WTC11 (cell line): ENCODE results near the gene AKR1D1. TPM values are rescaled to one million over a fixed set of nuclear protein-coding genes. Genes with fewer than 3 reads are reported as not detected.

ENCODE experiments used
- ATAC-seq: fragments of 200-7000 bp; cut with Tn5 transposase; 2 replicates; pipeline ENCODE4 v1.10.0; 2021; ENCODE audit warnings: mild to moderate bottlenecking, moderate library complexity
- CTCF ChIA-PET: fragments of 300-600 bp; sonication (Branson Sonifier 250); formaldehyde crosslinking; loops from one replicate; lab custom pipeline; 2021; ENCODE audit warnings: antibody characterized with exemption; lab: Charles Lee
- POLR2A ChIA-PET: fragments of 350-600 bp; sonication (Branson Sonifier 250); formaldehyde crosslinking; loops from one replicate; lab custom pipeline; 2021; ENCODE audit warnings: antibody characterized with exemption; lab: Charles Lee
- DNase-seq: peaks from one replicate; pipeline ENCODE4 v3.0.0; 2021; ENCODE audit warnings: low spot score
- H3K27ac Mint-ChIP-seq: 2 replicates; pipeline ENCODE4 v1.8.0; 2021; ENCODE audit warnings: mixed read lengths
- H3K27me3 Mint-ChIP-seq: 2 replicates; pipeline ENCODE4 v1.8.0; 2021; ENCODE audit warnings: low read depth, mild to moderate bottlenecking, moderate library complexity, mixed read lengths
- H3K36me3 Mint-ChIP-seq: 2 replicates; pipeline ENCODE4 v1.8.0; 2021; ENCODE audit warnings: mixed read lengths
- H3K4me1 Mint-ChIP-seq: 2 replicates; pipeline ENCODE4 v1.8.0; 2022; ENCODE audit warnings: mixed read lengths
- H3K4me3 Mint-ChIP-seq: 2 replicates; pipeline ENCODE4 v1.8.0; 2021; ENCODE audit warnings: mild to moderate bottlenecking, moderate library complexity, mixed read lengths
- H3K9me3 Mint-ChIP-seq: 2 replicates; pipeline ENCODE4 v1.8.0; 2021; ENCODE audit warnings: mixed read lengths
- ELF4 ChIP-seq: sonication (generic); formaldehyde crosslinking; IDR thresholded peaks from 2 replicates; pipeline ENCODE4 v1.8.1; 2022; ENCODE audit warnings: low read depth, mild to moderate bottlenecking, moderate library complexity, missing genetic modification reagents
- GRHL2 ChIP-seq: fragments of 250-450 bp; sonication (Bioruptor Pico); IDR thresholded peaks from 2 replicates; pipeline ENCODE4 v1.8.0; 2022; ENCODE audit warnings: mild to moderate bottlenecking, moderate library complexity; ENCODE audit not compliant: insufficient replicate concordance, severe bottlenecking
- JAZF1 ChIP-seq: fragments of 250-450 bp; sonication (Bioruptor Pico); IDR thresholded peaks from 2 replicates; pipeline ENCODE4 v1.9.0; 2021; ENCODE audit warnings: moderate library complexity, mild to moderate bottlenecking, inconsistent platforms
- NFATC4 ChIP-seq: fragments of 250-450 bp; sonication (Bioruptor Pico); IDR thresholded peaks from 2 replicates; pipeline ENCODE4 v1.9.0; 2021; ENCODE audit warnings: mild to moderate bottlenecking
- NFE2L1 ChIP-seq: sonication (generic); formaldehyde crosslinking; IDR thresholded peaks from 2 replicates; pipeline ENCODE4 v1.8.1; 2023; ENCODE audit warnings: missing genetic modification reagents
- NFYB ChIP-seq: sonication (generic); formaldehyde crosslinking; conservative IDR thresholded peaks from 2 replicates; pipeline ENCODE4 v1.8.0; 2022; ENCODE audit warnings: low read depth, missing genetic modification reagents
- OVOL2 ChIP-seq: fragments of 250-450 bp; sonication (Bioruptor Pico); IDR thresholded peaks from 2 replicates; pipeline ENCODE4 v1.9.0; 2021; ENCODE audit warnings: mild to moderate bottlenecking, borderline replicate concordance
- RORB ChIP-seq: fragments of 250-450 bp; sonication (Bioruptor Pico); IDR thresholded peaks from 2 replicates; pipeline ENCODE4 v1.9.0; 2021; ENCODE audit warnings: mild to moderate bottlenecking
- SP1 ChIP-seq: sonication (generic); formaldehyde crosslinking; conservative IDR thresholded peaks from 2 replicates; pipeline ENCODE4 v1.8.1; 2022; ENCODE audit warnings: missing genetic modification reagents
- TP53 ChIP-seq: sonication (generic); formaldehyde crosslinking; IDR thresholded peaks from 2 replicates; pipeline ENCODE4 v1.8.1; 2023; ENCODE audit warnings: mild to moderate bottlenecking, missing genetic modification reagents
- ZNF138 ChIP-seq: sonication (generic); formaldehyde crosslinking; conservative IDR thresholded peaks from 2 replicates; pipeline ENCODE4 v1.8.1; 2022; ENCODE audit warnings: mild to moderate bottlenecking, moderate library complexity, missing genetic modification reagents
- ZNF263 ChIP-seq: sonication (generic); formaldehyde crosslinking; IDR thresholded peaks from 2 replicates; pipeline ENCODE4 v1.8.1; 2022; ENCODE audit warnings: low read depth, mild to moderate bottlenecking, moderate library complexity, missing genetic modification reagents
- ZNF416 ChIP-seq: fragments of 250-450 bp; sonication (Bioruptor Pico); IDR thresholded peaks from 2 replicates; pipeline ENCODE4 v1.9.0; 2021; ENCODE audit warnings: mild to moderate bottlenecking, inconsistent platforms
- total RNA-seq: library from RNA; stranded (reverse); gene quantifications from 3 replicates; pipeline ENCODE4 v1.2.3, GENCODE V29; 2021
- TF ChIP-seq, protein P1 (sequence below): sonication (generic); formaldehyde crosslinking; IDR thresholded peaks from 2 replicates; pipeline ENCODE4 v1.8.0; 2022; ENCODE audit warnings: mild to moderate bottlenecking, missing genetic modification reagents
- TF ChIP-seq, protein P2 (sequence below): sonication (generic); formaldehyde crosslinking; IDR thresholded peaks from 2 replicates; pipeline ENCODE4 v1.8.1; 2023; ENCODE audit warnings: mild to moderate bottlenecking, moderate library complexity, missing genetic modification reagents
- TF ChIP-seq, protein P3 (sequence below): fragments of 250-450 bp; sonication (Bioruptor Pico); IDR thresholded peaks from 2 replicates; pipeline ENCODE4 v1.9.0; 2021; ENCODE audit warnings: mild to moderate bottlenecking
- TF ChIP-seq, protein P4 (sequence below): sonication (generic); formaldehyde crosslinking; IDR thresholded peaks from 2 replicates; pipeline ENCODE4 v1.8.0; 2022; ENCODE audit warnings: mild to moderate bottlenecking, missing genetic modification reagents
- TF ChIP-seq, protein P5 (sequence below): sonication (generic); formaldehyde crosslinking; IDR thresholded peaks from 2 replicates; pipeline ENCODE4 v1.8.1; 2022; ENCODE audit warnings: mild to moderate bottlenecking, moderate library complexity, missing genetic modification reagents
- TF ChIP-seq, protein P6 (sequence below): sonication (generic); formaldehyde crosslinking; IDR thresholded peaks from 2 replicates; pipeline ENCODE4 v1.8.0; 2023; ENCODE audit warnings: missing genetic modification reagents
- TF ChIP-seq, protein P7 (sequence below): fragments of 250-450 bp; sonication (Bioruptor Pico); IDR thresholded peaks from 2 replicates; pipeline ENCODE4 v1.9.0; 2021; ENCODE audit warnings: moderate library complexity, mild to moderate bottlenecking, inconsistent platforms, borderline replicate concordance
- TF ChIP-seq, protein P8 (sequence below): sonication (generic); formaldehyde crosslinking; IDR thresholded peaks from 2 replicates; pipeline ENCODE4 v1.8.1; 2023; ENCODE audit warnings: mild to moderate bottlenecking, missing genetic modification reagents, moderate library complexity
- TF ChIP-seq, protein P9 (sequence below): sonication (generic); formaldehyde crosslinking; IDR thresholded peaks from 2 replicates; pipeline ENCODE4 v1.8.1; 2023; ENCODE audit warnings: mild to moderate bottlenecking, missing genetic modification reagents

AKR1D1 gene
- total RNA-seq, 1 experiment from 2014 or later, result 0.24 TPM

DNA sequence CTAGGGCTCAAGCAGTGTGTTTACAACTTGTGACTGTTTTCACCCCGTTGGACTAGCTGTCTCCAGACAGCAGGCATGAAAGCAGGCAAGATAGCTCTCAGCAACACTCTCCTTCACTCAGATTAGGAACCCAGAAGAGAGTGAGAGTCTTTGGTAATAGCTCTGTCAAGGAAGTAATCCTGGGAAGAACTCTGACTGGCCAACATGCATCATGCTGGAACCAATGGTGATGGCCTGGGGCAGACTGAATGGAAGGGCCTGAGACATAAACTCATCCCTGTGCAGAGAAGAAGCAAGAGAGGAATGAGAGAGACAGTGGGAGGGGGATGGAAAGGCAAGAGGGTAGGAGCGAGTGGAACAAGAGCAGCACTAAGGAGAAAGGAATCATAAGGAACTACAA lies 48.9 kb downstream of the AKR1D1 start:
- Mint-ChIP-seq H3K9me3 (peaks cover 23% of the 10 kb centered on the region), H3K4me3 (no peak overlapping the region), H3K4me1 (peaks cover 25% of the 10 kb centered on the region), H3K27ac (0 out of 2 replicates have a peak overlapping the region, but pooled peaks have one; percentile 57), H3K27me3 (no peaks in the 10 kb centered on the region), H3K36me3 (peaks cover 21% of the 10 kb centered on the region)
- ChIA-PET CTCF (no interaction called here), POLR2A (no interaction called here)
- ATAC-seq (peak; percentile 69), DNase-seq (no peak)
- TF ChIP-seq, protein P1, sequence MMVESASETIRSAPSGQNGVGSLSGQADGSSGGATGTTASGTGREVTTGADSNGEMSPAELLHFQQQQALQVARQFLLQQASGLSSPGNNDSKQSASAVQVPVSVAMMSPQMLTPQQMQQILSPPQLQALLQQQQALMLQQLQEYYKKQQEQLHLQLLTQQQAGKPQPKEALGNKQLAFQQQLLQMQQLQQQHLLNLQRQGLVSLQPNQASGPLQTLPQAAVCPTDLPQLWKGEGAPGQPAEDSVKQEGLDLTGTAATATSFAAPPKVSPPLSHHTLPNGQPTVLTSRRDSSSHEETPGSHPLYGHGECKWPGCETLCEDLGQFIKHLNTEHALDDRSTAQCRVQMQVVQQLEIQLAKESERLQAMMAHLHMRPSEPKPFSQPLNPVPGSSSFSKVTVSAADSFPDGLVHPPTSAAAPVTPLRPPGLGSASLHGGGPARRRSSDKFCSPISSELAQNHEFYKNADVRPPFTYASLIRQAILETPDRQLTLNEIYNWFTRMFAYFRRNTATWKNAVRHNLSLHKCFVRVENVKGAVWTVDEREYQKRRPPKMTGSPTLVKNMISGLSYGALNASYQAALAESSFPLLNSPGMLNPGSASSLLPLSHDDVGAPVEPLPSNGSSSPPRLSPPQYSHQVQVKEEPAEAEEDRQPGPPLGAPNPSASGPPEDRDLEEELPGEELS (CRISPR knock-in tag), result no peak
- TF ChIP-seq, protein P2, sequence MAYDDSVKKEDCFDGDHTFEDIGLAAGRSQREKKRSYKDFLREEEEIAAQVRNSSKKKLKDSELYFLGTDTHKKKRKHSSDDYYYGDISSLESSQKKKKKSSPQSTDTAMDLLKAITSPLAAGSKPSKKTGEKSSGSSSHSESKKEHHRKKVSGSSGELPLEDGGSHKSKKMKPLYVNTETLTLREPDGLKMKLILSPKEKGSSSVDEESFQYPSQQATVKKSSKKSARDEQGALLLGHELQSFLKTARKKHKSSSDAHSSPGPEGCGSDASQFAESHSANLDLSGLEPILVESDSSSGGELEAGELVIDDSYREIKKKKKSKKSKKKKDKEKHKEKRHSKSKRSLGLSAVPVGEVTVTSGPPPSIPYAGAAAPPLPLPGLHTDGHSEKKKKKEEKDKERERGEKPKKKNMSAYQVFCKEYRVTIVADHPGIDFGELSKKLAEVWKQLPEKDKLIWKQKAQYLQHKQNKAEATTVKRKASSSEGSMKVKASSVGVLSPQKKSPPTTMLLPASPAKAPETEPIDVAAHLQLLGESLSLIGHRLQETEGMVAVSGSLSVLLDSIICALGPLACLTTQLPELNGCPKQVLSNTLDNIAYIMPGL (CRISPR knock-in tag), result no peak
- TF ChIP-seq NFYB (CRISPR knock-in tag) (no peak), ZNF263 (no peak), SP1 (CRISPR knock-in tag) (no peak), ZNF138 (no peak), ZNF416 (CRISPR knock-in tag) (no peak)
- TF ChIP-seq, protein P3, sequence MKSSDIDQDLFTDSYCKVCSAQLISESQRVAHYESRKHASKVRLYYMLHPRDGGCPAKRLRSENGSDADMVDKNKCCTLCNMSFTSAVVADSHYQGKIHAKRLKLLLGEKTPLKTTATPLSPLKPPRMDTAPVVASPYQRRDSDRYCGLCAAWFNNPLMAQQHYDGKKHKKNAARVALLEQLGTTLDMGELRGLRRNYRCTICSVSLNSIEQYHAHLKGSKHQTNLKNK, result no peak

DNA sequence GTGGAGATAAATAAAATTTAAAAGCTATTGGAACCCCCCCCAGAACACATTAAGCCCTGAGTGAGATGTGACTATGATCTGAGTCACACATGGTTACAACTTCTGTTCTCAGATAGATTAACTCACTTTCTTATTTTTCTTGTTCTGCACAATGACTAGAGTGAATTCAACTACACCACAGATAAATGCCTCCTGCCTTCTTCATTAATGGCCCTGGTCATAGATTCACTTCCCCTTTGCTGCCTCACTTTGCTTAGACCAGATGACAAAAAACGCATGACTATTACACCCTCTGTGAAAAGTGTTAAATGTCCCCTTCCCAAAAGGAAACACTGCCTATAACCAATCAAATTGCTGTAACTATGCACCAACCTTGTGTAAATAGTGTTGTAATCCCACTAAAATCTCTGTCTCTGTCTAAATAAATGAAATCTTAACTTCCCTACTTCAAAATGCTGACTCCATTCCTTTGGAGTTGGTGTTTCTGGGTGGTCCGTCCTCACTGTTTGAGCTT lies 49.4 kb downstream of the AKR1D1 start:
- CTCF ChIA-PET, result no interaction called here
- ATAC-seq (no peak), DNase-seq (no peak)
- TF ChIP-seq, protein P4, sequence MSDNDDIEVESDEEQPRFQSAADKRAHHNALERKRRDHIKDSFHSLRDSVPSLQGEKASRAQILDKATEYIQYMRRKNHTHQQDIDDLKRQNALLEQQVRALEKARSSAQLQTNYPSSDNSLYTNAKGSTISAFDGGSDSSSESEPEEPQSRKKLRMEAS (CRISPR knock-in tag), result no peak
- TF ChIP-seq NFE2L1 (CRISPR knock-in tag) (no peak), ELF4 (CRISPR knock-in tag) (no peak), RORB (no peak), OVOL2 (CRISPR knock-in tag) (no peak), JAZF1 (CRISPR knock-in tag) (no peak), NFATC4 (CRISPR knock-in tag) (no peak), GRHL2 (CRISPR knock-in tag) (no peak), TP53 (no peak)
- TF ChIP-seq, protein P5, sequence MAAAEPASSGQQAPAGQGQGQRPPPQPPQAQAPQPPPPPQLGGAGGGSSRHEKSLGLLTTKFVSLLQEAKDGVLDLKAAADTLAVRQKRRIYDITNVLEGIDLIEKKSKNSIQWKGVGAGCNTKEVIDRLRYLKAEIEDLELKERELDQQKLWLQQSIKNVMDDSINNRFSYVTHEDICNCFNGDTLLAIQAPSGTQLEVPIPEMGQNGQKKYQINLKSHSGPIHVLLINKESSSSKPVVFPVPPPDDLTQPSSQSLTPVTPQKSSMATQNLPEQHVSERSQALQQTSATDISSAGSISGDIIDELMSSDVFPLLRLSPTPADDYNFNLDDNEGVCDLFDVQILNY, result no peak
- TF ChIP-seq, protein P3, result no peak
- TF ChIP-seq, protein P6, sequence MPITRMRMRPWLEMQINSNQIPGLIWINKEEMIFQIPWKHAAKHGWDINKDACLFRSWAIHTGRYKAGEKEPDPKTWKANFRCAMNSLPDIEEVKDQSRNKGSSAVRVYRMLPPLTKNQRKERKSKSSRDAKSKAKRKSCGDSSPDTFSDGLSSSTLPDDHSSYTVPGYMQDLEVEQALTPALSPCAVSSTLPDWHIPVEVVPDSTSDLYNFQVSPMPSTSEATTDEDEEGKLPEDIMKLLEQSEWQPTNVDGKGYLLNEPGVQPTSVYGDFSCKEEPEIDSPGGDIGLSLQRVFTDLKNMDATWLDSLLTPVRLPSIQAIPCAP (CRISPR knock-in tag), result no peak
- TF ChIP-seq, protein P7, sequence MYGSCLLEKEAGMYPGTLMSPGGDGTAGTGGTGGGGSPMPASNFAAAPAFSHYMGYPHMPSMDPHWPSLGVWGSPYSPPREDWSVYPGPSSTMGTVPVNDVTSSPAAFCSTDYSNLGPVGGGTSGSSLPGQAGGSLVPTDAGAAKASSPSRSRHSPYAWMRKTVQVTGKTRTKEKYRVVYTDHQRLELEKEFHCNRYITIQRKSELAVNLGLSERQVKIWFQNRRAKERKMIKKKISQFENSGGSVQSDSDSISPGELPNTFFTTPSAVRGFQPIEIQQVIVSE (CRISPR knock-in tag), result no peak
- TF ChIP-seq, protein P8, sequence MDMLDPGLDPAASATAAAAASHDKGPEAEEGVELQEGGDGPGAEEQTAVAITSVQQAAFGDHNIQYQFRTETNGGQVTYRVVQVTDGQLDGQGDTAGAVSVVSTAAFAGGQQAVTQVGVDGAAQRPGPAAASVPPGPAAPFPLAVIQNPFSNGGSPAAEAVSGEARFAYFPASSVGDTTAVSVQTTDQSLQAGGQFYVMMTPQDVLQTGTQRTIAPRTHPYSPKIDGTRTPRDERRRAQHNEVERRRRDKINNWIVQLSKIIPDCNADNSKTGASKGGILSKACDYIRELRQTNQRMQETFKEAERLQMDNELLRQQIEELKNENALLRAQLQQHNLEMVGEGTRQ (CRISPR knock-in tag), result no peak
- TF ChIP-seq, protein P9, sequence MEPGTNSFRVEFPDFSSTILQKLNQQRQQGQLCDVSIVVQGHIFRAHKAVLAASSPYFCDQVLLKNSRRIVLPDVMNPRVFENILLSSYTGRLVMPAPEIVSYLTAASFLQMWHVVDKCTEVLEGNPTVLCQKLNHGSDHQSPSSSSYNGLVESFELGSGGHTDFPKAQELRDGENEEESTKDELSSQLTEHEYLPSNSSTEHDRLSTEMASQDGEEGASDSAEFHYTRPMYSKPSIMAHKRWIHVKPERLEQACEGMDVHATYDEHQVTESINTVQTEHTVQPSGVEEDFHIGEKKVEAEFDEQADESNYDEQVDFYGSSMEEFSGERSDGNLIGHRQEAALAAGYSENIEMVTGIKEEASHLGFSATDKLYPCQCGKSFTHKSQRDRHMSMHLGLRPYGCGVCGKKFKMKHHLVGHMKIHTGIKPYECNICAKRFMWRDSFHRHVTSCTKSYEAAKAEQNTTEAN, result no peak

More for the DNA sequence above, 49.4 kb downstream of the AKR1D1 start:
- Mint-ChIP-seq H3K9me3 (peaks cover 28% of the 10 kb centered on the region), H3K4me3 (no peak overlapping the region), H3K4me1 (peaks cover 25% of the 10 kb centered on the region), H3K36me3 (peaks cover 26% of the 10 kb centered on the region), H3K27me3 (no peaks in the 10 kb centered on the region), H3K27ac (no peak overlapping the region)
- POLR2A ChIA-PET, result no interaction called here
